IMR-90 (cell line): ENCODE results near the gene PGF. TPM values are rescaled to one million over a fixed set of nuclear protein-coding genes. Genes with fewer than 3 reads are reported as not detected.

Source experiments
- ATAC-seq: fragments of 200-7000 bp; cut with Tn5 transposase; 2 replicates; pipeline ENCODE4 v1.9.1; 2020; ENCODE audit warnings: low read depth, mild to moderate bottlenecking, moderate library complexity
- BruUV-seq: library from RNA; stranded (reverse); fragments of 400-500 nt; replicated peaks from 2 replicates; lab custom pipeline; 2021; lab: Mats Ljungman, UMichigan
- CTCF ChIA-PET: fragments of 300-600 bp; formaldehyde crosslinking; extraction: SDS; loops from one replicate; lab custom pipeline; 2021; ENCODE audit warnings: antibody characterized with exemption; lab: Yijun Ruan, JAX
- POLR2A ChIA-PET: fragments of 300-600 bp; sonication (Branson Sonifier 250); formaldehyde crosslinking; loops from one replicate; lab custom pipeline; 2022; ENCODE audit warnings: antibody characterized with exemption; ENCODE audit not compliant: unreplicated experiment; lab: Charles Lee
- DNase-seq: peaks from one replicate; pipeline ENCODE4 v3.0.0; 2013
- H2AFZ ChIP-seq: replicated peaks from 2 replicates; pipeline ENCODE3; 2013; ENCODE audit warnings: low read length, mild to moderate bottlenecking; ENCODE audit not compliant: poor library complexity
- H2AK5ac ChIP-seq: 2 replicates; pipeline ENCODE4 v1.6.1; 2013; ENCODE audit warnings: low read depth, low read length, inconsistent platforms
- H2AK9ac ChIP-seq: replicated peaks from 2 replicates; pipeline ENCODE3; 2013; ENCODE audit warnings: mild to moderate bottlenecking, low read depth, low read length, moderate library complexity; ENCODE audit not compliant: poor library complexity
- H2BK120ac ChIP-seq: 2 replicates; pipeline ENCODE4 v1.6.1; 2013; ENCODE audit warnings: low read depth, low read length, inconsistent platforms
- H2BK15ac ChIP-seq: 3 replicates; pipeline ENCODE4 v1.6.1; 2013; ENCODE audit warnings: low read depth, low read length, inconsistent platforms
- H2BK20ac ChIP-seq: 2 replicates; pipeline ENCODE4 v1.6.1; 2013; ENCODE audit warnings: low read depth, mild to moderate bottlenecking, inconsistent platforms, low read length, moderate library complexity
- H2BK5ac ChIP-seq: 2 replicates; pipeline ENCODE4 v1.6.1; 2013; ENCODE audit warnings: mild to moderate bottlenecking, low read depth, low read length, inconsistent platforms; ENCODE audit not compliant: poor library complexity, severe bottlenecking
- H3K14ac ChIP-seq: replicated peaks from 2 replicates; pipeline ENCODE4 v1.6.1; 2013; ENCODE audit warnings: low read depth, low read length, inconsistent platforms
- H3K18ac ChIP-seq: 2 replicates; pipeline ENCODE4 v1.6.1; 2013; ENCODE audit warnings: low read depth, low read length, control low read depth
- H3K23ac ChIP-seq: 2 replicates; pipeline ENCODE4 v1.6.1; 2013; ENCODE audit warnings: low read depth, low read length, inconsistent platforms
- H3K27ac ChIP-seq: 2 replicates; pipeline ENCODE4 v1.5.1; 2013; ENCODE audit warnings: mild to moderate bottlenecking, control low read depth, low read length; ENCODE audit not compliant: insufficient read depth
- H3K27me3 ChIP-seq: 2 replicates; pipeline ENCODE4 v1.6.1; 2013; ENCODE audit warnings: low read length; ENCODE audit not compliant: control insufficient read depth, insufficient read depth
- H3K36me3 ChIP-seq: 2 replicates; pipeline ENCODE4 v1.6.1; 2013; ENCODE audit warnings: low read length, mixed read lengths; ENCODE audit not compliant: control insufficient read depth, insufficient read depth
- H3K4ac ChIP-seq: 2 replicates; pipeline ENCODE4 v1.6.1; 2013; ENCODE audit warnings: low read depth, low read length, inconsistent platforms
- H3K4me1 ChIP-seq: 2 replicates; pipeline ENCODE4 v1.6.1; 2013; ENCODE audit warnings: low read length, mixed read lengths; ENCODE audit not compliant: control insufficient read depth, insufficient read depth
- H3K4me2 ChIP-seq: 2 replicates; pipeline ENCODE4 v1.6.1; 2013; ENCODE audit warnings: low read depth, mild to moderate bottlenecking, control low read depth, low read length, moderate library complexity
- H3K4me3 ChIP-seq: 2 replicates; pipeline ENCODE4 v1.5.1; 2013; ENCODE audit warnings: low read depth, mild to moderate bottlenecking, control low read depth, low read length, moderate library complexity; ENCODE audit not compliant: insufficient read depth
- H3K56ac ChIP-seq: 2 replicates; pipeline ENCODE4 v1.6.1; 2013; ENCODE audit warnings: low read length, inconsistent platforms; ENCODE audit not compliant: insufficient read depth; ENCODE audit errors: extremely low read depth
- H3K79me1 ChIP-seq, 2 experiments: 2 replicates each; pipeline ENCODE4 v1.6.1; 2013; ENCODE audit warnings: low read length in 2 of 2, inconsistent platforms in 1 of 2, low read depth in 1 of 2
- H3K9ac ChIP-seq: 2 replicates; pipeline ENCODE4 v1.6.1; 2013; ENCODE audit warnings: low read depth, low read length, control low read depth
- H3K9me1 ChIP-seq: 2 replicates; pipeline ENCODE4 v1.6.1; 2013; ENCODE audit warnings: low read length, inconsistent platforms; ENCODE audit not compliant: insufficient read depth
- H3K9me3 ChIP-seq: 2 replicates; pipeline ENCODE4 v1.6.1; 2013; ENCODE audit warnings: low read length; ENCODE audit not compliant: control insufficient read depth, insufficient read depth
- H4K20me1 ChIP-seq: 2 replicates; pipeline ENCODE4 v1.6.1; 2013; ENCODE audit warnings: low read length, inconsistent platforms; ENCODE audit not compliant: insufficient read depth
- H4K5ac ChIP-seq: 2 replicates; pipeline ENCODE4 v1.6.1; 2013; ENCODE audit warnings: mild to moderate bottlenecking, low read depth, low read length, control low read depth
- H4K8ac ChIP-seq, 2 experiments: 2 replicates each; pipeline ENCODE4 v1.6.1; 2013; ENCODE audit warnings: low read depth in 2 of 2, low read length in 2 of 2, control low read depth in 1 of 2, inconsistent platforms in 1 of 2
- H4K91ac ChIP-seq: 2 replicates; pipeline ENCODE4 v1.6.1; 2013; ENCODE audit warnings: low read depth, low read length, inconsistent platforms; ENCODE audit not compliant: insufficient read depth
- BHLHE40 ChIP-seq: fragments of 150-350 bp; IDR thresholded peaks from 2 replicates; pipeline ENCODE4 v1.6.1; 2016; ENCODE audit warnings: mild to moderate bottlenecking, low read depth, low read length
- CHD1 ChIP-seq: IDR thresholded peaks from 2 replicates; pipeline ENCODE4 v1.6.1; 2012; ENCODE audit warnings: low read depth, low read length, improper control_type of control experiment
- ELK1 ChIP-seq: fragments of 150-350 bp; IDR thresholded peaks from 2 replicates; pipeline ENCODE4 v1.6.1; 2016; ENCODE audit warnings: low read depth, mild to moderate bottlenecking, low read length, moderate library complexity, borderline replicate concordance
- FOS ChIP-seq: fragments of 150-350 bp; IDR thresholded peaks from 2 replicates; pipeline ENCODE4 v1.6.1; 2016; ENCODE audit warnings: low read depth, low read length
- MXI1 ChIP-seq: IDR thresholded peaks from 2 replicates; pipeline ENCODE4 v1.6.1; 2012; ENCODE audit warnings: low read depth, mild to moderate bottlenecking, low read length, moderate library complexity, borderline replicate concordance
- POLR2A ChIP-seq: IDR thresholded peaks from 2 replicates; pipeline ENCODE4 v1.6.1; 2012; ENCODE audit warnings: mild to moderate bottlenecking, low read depth, low read length
- RFX5 ChIP-seq: IDR thresholded peaks from 2 replicates; pipeline ENCODE4 v1.8.0; 2012; ENCODE audit warnings: low read depth, mild to moderate bottlenecking, low read length, moderate library complexity
- USF2 ChIP-seq: fragments of 150-350 bp; IDR thresholded peaks from 2 replicates; pipeline ENCODE4 v1.6.1; 2017; ENCODE audit warnings: mild to moderate bottlenecking, antibody characterized with exemption, low read length, low read depth
- WGBS, 2 experiments: methylation state at CpG; one replicate each; pipeline versions ENCODE4 v1.1.5 to v1.1.7; 2013; ENCODE audit warnings: missing lambda C conversion rate in 2 of 2; ENCODE audit not compliant: insufficient read length in 1 of 2; ENCODE audit errors: extremely low coverage in 2 of 2; 5-methylcytosine and 5-hydroxymethylcytosine counted together
- dilution Hi-C: fragments of 300-500 bp; cut with HindIII; formaldehyde crosslinking; loops from one replicate; pipeline ENCODE4 v1.14.3; 2018; ENCODE audit warnings: low sequenced_read_pairs; ENCODE audit not compliant: unreplicated experiment
- in situ Hi-C: fragments of 300-500 bp; cut with MboI; formaldehyde crosslinking; loops from 3 replicates; pipeline ENCODE4 v1.14.3; 2019; ENCODE audit warnings: low sequenced_read_pairs, inconsistent platforms, mixed read lengths
- intact Hi-C: fragments of 100-400 bp; cut with micrococcal nuclease; formaldehyde crosslinking; loops from 2 replicates; pipeline ENCODE4 v1.10.0; 2022
- polyA plus RNA-seq, 3 experiments: library from polyadenylated mRNA; depleted of rRNA; stranded (reverse); fragments of >200 nt; gene quantifications; 2 replicates each; pipeline ENCODE4 v1.2.3, GENCODE V29; 2012; ENCODE audit warnings: low replicate concordance in 1 of 3
- total RNA-seq: library from RNA; depleted of rRNA; stranded (reverse); fragments of >200 nt; gene quantifications from 2 replicates; pipeline ENCODE4 v1.2.3, GENCODE V29; 2012
- TF ChIP-seq, protein P1 (sequence below): conservative IDR thresholded peaks from 2 replicates; pipeline ENCODE4 v1.5.1; 2012; ENCODE audit warnings: mild to moderate bottlenecking, low read depth, low read length, improper control_type of control experiment

PGF gene
- total and polyA plus RNA-seq, 2 of the 4 experiments (the other 2 are of a cell fraction) = 0.36 to 0.39 TPM

- no peak overlapping the region for H3K23ac ChIP-seq
- intact Hi-C loops (no loop called here), in situ Hi-C loops (loop anchor here (5.0 to 10.0 kb wide), 2 partner anchors 167 to 395 kb away; no protein-coding TSS in a partner anchor), dilution Hi-C loops (no loop called here)
- no peak overlapping the region for H4K91ac ChIP-seq
- H2BK5ac ChIP-seq = no peak overlapping the region
- H3K4me1 ChIP-seq = peaks cover 1% of the 10 kb centered on the region; the same call in 1 of the 2 replicates
- no peak overlapping the region for H2BK15ac ChIP-seq
- no peak overlapping the region for H3K56ac ChIP-seq
- no peak overlapping the region for H3K18ac ChIP-seq
- no TSS peak for BruUV-seq
- no peak overlapping the region for H2BK120ac ChIP-seq
- no peaks in the 10 kb centered on the region for H3K9me3 ChIP-seq
- H2BK20ac ChIP-seq = no peak overlapping the region
- no peak overlapping the region for H2AFZ ChIP-seq
- DNase-seq (no peak), ATAC-seq (no peak)
- H4K8ac ChIP-seq = no peak overlapping the region
- no peak overlapping the region for H2AK9ac ChIP-seq
- no peaks in the 10 kb centered on the region for H3K27me3 ChIP-seq
- no peaks in the 10 kb centered on the region for H3K79me1 ChIP-seq
- H4K5ac ChIP-seq = no peak overlapping the region
- no peak overlapping the region for H3K4me2 ChIP-seq
- H3K14ac ChIP-seq = no peak overlapping the region
- WGBS, 2 experiments = no CpG with 5 or more reads among the region's 10 CpGs
- ChIA-PET POLR2A (no interaction called here), CTCF (interaction anchor here (0.6 kb wide), 1 partner anchor 31 kb away, joined by 3 read pairs; no protein-coding TSS in a partner anchor)
- H3K36me3 ChIP-seq = peaks cover 4% of the 10 kb centered on the region
- H4K20me1 ChIP-seq = peaks cover 8% of the 10 kb centered on the region
- no peak for TF ChIP-seq POLR2A
- TF ChIP-seq CHD1 = no peak
- TF ChIP-seq FOS = no peak
- TF ChIP-seq USF2 = no peak
- TF ChIP-seq RFX5 = no peak
- TF ChIP-seq BHLHE40 = no peak
- no peak for TF ChIP-seq MXI1
- TF ChIP-seq, protein P1, sequence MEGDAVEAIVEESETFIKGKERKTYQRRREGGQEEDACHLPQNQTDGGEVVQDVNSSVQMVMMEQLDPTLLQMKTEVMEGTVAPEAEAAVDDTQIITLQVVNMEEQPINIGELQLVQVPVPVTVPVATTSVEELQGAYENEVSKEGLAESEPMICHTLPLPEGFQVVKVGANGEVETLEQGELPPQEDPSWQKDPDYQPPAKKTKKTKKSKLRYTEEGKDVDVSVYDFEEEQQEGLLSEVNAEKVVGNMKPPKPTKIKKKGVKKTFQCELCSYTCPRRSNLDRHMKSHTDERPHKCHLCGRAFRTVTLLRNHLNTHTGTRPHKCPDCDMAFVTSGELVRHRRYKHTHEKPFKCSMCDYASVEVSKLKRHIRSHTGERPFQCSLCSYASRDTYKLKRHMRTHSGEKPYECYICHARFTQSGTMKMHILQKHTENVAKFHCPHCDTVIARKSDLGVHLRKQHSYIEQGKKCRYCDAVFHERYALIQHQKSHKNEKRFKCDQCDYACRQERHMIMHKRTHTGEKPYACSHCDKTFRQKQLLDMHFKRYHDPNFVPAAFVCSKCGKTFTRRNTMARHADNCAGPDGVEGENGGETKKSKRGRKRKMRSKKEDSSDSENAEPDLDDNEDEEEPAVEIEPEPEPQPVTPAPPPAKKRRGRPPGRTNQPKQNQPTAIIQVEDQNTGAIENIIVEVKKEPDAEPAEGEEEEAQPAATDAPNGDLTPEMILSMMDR = no peak
- no peak for TF ChIP-seq ELK1
- no peak overlapping the region for H3K4me3 ChIP-seq
- H3K27ac ChIP-seq = no peak overlapping the region
- no peak overlapping the region for H3K9ac ChIP-seq
- peaks cover 3% of the 10 kb centered on the region; the same call in 1 of the 2 replicates for H3K9me1 ChIP-seq
- no peak overlapping the region for H3K4ac ChIP-seq
- no peak overlapping the region for H2AK5ac ChIP-seq
Measured at GRCh38 chr14:74909911-74910310, 45.5 kb downstream of the PGF start.
